Smooth muscle cell (in vitro differentiated cells): Measurements from ENCODE around the gene HOXA11. TPM values are rescaled to one million over a fixed set of nuclear protein-coding genes. Genes with fewer than 3 reads are reported as not detected.

Experiments used
- DNase-seq: peaks from one replicate; lab custom pipeline; 2025; ENCODE audit not compliant: unreplicated experiment; lab: John Stamatoyannopoulos, UW
- H2AFZ ChIP-seq: fragments of 200-600 bp; sonication (generic); 2 replicates; pipeline ENCODE4 v1.6.0; 2016; ENCODE audit warnings: antibody characterized with exemption, low read depth, mild to moderate bottlenecking
- H3F3A ChIP-seq: fragments of 200-600 bp; sonication (generic); 2 replicates; pipeline ENCODE4 v1.6.0; 2017; ENCODE audit warnings: antibody characterized with exemption, low read depth
- H3K27ac ChIP-seq: fragments of 200-600 bp; sonication (generic); 2 replicates; pipeline ENCODE4 v1.5.1; 2016; ENCODE audit warnings: low read depth, mild to moderate bottlenecking
- H3K27me3 ChIP-seq: fragments of 200-600 bp; sonication (generic); 2 replicates; pipeline ENCODE4 v1.6.1; 2016; ENCODE audit warnings: low read depth, mild to moderate bottlenecking
- H3K36me3 ChIP-seq: fragments of 200-600 bp; sonication (generic); 2 replicates; pipeline ENCODE4 v1.5.1; 2016; ENCODE audit warnings: low read depth
- H3K4me1 ChIP-seq: fragments of 200-600 bp; sonication (generic); 2 replicates; pipeline ENCODE4 v1.5.1; 2016; ENCODE audit warnings: low read depth
- H3K4me2 ChIP-seq: fragments of 200-600 bp; sonication (generic); 2 replicates; pipeline ENCODE4 v1.6.0; 2016; ENCODE audit warnings: mild to moderate bottlenecking
- H3K4me3 ChIP-seq: fragments of 200-600 bp; sonication (generic); 2 replicates; pipeline ENCODE4 v1.5.1; 2016; ENCODE audit warnings: mild to moderate bottlenecking
- H3K79me2 ChIP-seq: fragments of 200-600 bp; sonication (generic); 2 replicates; pipeline ENCODE4 v1.6.0; 2016; ENCODE audit warnings: low read depth, mild to moderate bottlenecking
- H3K9ac ChIP-seq: fragments of 200-600 bp; sonication (generic); 2 replicates; pipeline ENCODE4 v1.6.0; 2016; ENCODE audit warnings: low read depth
- H3K9me3 ChIP-seq: fragments of 200-600 bp; sonication (generic); replicated peaks from 2 replicates; pipeline ENCODE4 v1.5.1; 2016; ENCODE audit warnings: low read depth
- H4K20me1 ChIP-seq: fragments of 200-600 bp; sonication (generic); 2 replicates; pipeline ENCODE4 v1.6.0; 2016; ENCODE audit warnings: low read depth
- WGBS: methylation state at CpG from one replicate; pipeline ENCODE4 v1.1.7; 2016; ENCODE audit warnings: low lambda C conversion rate; 5-methylcytosine and 5-hydroxymethylcytosine counted together
- polyA plus RNA-seq: library from polyadenylated mRNA; unstranded; fragments of >200 nt; fragmentation: Nextera tagmentation; extraction: Ambion mirVana; gene quantifications from 2 replicates; pipeline ENCODE4 v1.2.1, GENCODE V29; 2016
- total RNA-seq: library from RNA; depleted of rRNA; stranded (reverse); fragments of >200 nt; gene quantifications from 2 replicates; pipeline ENCODE4 v1.2.3, GENCODE V29; 2014
- TF ChIP-seq, protein P1 (sequence below): fragments of 200-600 bp; sonication (generic); IDR thresholded peaks from 2 replicates; pipeline ENCODE4 v1.5.1; 2017; ENCODE audit warnings: borderline replicate concordance, mild to moderate bottlenecking, antibody characterized with exemption; ENCODE audit not compliant: insufficient read depth, poor library complexity, severe bottlenecking

The HOXA11 gene
- total and polyA plus RNA-seq, 2 experiments from 2014 or later = 20.3 to 27.7 TPM

- TF ChIP-seq, protein P1, sequence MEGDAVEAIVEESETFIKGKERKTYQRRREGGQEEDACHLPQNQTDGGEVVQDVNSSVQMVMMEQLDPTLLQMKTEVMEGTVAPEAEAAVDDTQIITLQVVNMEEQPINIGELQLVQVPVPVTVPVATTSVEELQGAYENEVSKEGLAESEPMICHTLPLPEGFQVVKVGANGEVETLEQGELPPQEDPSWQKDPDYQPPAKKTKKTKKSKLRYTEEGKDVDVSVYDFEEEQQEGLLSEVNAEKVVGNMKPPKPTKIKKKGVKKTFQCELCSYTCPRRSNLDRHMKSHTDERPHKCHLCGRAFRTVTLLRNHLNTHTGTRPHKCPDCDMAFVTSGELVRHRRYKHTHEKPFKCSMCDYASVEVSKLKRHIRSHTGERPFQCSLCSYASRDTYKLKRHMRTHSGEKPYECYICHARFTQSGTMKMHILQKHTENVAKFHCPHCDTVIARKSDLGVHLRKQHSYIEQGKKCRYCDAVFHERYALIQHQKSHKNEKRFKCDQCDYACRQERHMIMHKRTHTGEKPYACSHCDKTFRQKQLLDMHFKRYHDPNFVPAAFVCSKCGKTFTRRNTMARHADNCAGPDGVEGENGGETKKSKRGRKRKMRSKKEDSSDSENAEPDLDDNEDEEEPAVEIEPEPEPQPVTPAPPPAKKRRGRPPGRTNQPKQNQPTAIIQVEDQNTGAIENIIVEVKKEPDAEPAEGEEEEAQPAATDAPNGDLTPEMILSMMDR = no peak
- H3K9ac ChIP-seq = no peak overlapping the region
- WGBS = 36% methylated on average over 16 of the region's 22 CpGs
These were observed 32.1 kb downstream of the HOXA11 start for GRCh38 chr7:27152816-27153442.

GRCh38 chr7:27151931-27152815 is 32.9 kb downstream of the HOXA11 start, which contains the start of gene HOXA3:
TSS of gene HOXA3 (minus strand) at chr7:27152583. CDS start at chr7:27110640, 41,943 bp downstream.
- TF ChIP-seq, protein P1 = no peak
- no peak within 1 kb of the TSS for H3K9ac ChIP-seq
- H3K27ac ChIP-seq = no peak within 1 kb of the TSS
- no peaks in the 10 kb centered on the region for H3K79me2 ChIP-seq
- H3K9me3 ChIP-seq = no peaks in the 10 kb centered on the region
- H3K36me3 ChIP-seq = no peaks in the 10 kb centered on the region
- H3K4me2 ChIP-seq = peak within 1 kb of the TSS; percentile 82
- H3K27me3 ChIP-seq = peaks cover 99% of the 10 kb centered on the region
- 20% methylated on average over 49 of the region's 53 CpGs for WGBS
- peak within 1 kb of the TSS; percentile 43 for H3K4me3 ChIP-seq
- no peaks in the 10 kb centered on the region for H3K4me1 ChIP-seq
- DNase-seq = no peak
- no peaks in the 10 kb centered on the region for H3F3A ChIP-seq
- H4K20me1 ChIP-seq = no peaks in the 10 kb centered on the region
- peak within 1 kb of the TSS; percentile 7 for H2AFZ ChIP-seq

More at GRCh38 chr7:27152816-27153442, 32.1 kb downstream of the HOXA11 start:
- peaks cover 99% of the 10 kb centered on the region for H3K27me3 ChIP-seq
- no peaks in the 10 kb centered on the region for H3K79me2 ChIP-seq
- H3K4me2 ChIP-seq = peak overlapping the region; percentile 82
- no peaks in the 10 kb centered on the region for H3F3A ChIP-seq
- H4K20me1 ChIP-seq = no peaks in the 10 kb centered on the region
- H2AFZ ChIP-seq = no peak overlapping the region
- DNase-seq = no peak
- peak overlapping the region; percentile 40 for H3K4me3 ChIP-seq
- no peaks in the 10 kb centered on the region for H3K36me3 ChIP-seq
- no peaks in the 10 kb centered on the region for H3K4me1 ChIP-seq
- H3K9me3 ChIP-seq = no peaks in the 10 kb centered on the region
- no peak overlapping the region for H3K27ac ChIP-seq

DNA sequence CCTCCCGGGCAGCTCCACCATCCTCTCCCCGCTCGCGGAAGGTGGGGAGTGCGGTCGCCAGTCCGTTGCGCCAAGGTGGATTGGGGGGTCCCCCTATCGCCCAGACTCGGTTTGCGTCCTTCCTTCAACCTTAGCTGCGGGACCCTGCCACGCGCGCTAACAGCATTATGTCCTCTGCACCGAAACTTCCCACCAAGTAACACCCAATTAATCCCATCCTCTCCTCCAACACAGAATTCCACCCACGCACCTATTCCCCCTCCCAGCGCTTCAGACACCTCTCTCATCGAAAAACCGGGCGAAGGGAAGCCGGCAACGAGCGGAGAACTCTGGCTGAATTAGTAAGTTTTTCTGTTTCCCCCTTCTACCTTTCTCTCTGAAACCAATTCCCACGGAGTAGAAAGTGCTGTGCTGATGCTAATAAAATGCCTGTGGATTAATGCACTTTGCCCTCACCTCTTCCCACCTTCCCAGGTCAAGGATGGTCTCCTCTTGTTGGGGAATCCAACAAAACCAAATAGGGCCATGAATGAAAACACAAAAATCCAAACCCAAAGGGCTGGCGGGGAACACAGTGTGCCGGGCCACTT is 33.6 kb downstream of the HOXA11 start:
- Histone ChIP-seq H3K9ac (no peak overlapping the region), H3K4me3 (peak overlapping the region; percentile 43), H3F3A (no peaks in the 10 kb centered on the region), H3K9me3 (no peaks in the 10 kb centered on the region), H3K27me3 (peaks cover 99% of the 10 kb centered on the region), H3K4me2 (peak overlapping the region; percentile 82), H3K4me1 (no peaks in the 10 kb centered on the region), H2AFZ (peak overlapping the region; percentile 72), H3K79me2 (no peaks in the 10 kb centered on the region), H3K27ac (no peak overlapping the region), H4K20me1 (no peaks in the 10 kb centered on the region), H3K36me3 (no peaks in the 10 kb centered on the region)
- no peak for DNase-seq
- WGBS = 15% methylated on average over 27 of the region's 27 CpGs
- TF ChIP-seq, protein P1 = no peak
